DOHH2 (cell line): ENCODE measurements around the gene EML3.
"Not testable (repeated sequence)": the region's sequence is repeated elsewhere in the genome, so short reads cannot be mapped to it uniquely, and the experiment has no call there.

Experiments used
- H3F3A ChIP-seq: fragments of 200-600 bp; sonication (generic), shearing (Covaris generic); 2 replicates; pipeline ENCODE4 v1.6.0; 2016; ENCODE audit warnings: antibody characterized with exemption, mild to moderate bottlenecking; ENCODE audit not compliant: control insufficient read depth, insufficient read depth
- H3K27ac ChIP-seq: fragments of 200-600 bp; sonication (generic); 2 replicates; pipeline ENCODE4 v1.5.1; 2014; ENCODE audit warnings: low read depth, mild to moderate bottlenecking, low read length, moderate library complexity
- H3K27me3 ChIP-seq: fragments of 200-600 bp; sonication (generic); 2 replicates; pipeline ENCODE4 v1.6.1; 2014; ENCODE audit warnings: mild to moderate bottlenecking, low read length, mixed read lengths; ENCODE audit not compliant: control insufficient read depth
- H3K36me3 ChIP-seq: fragments of 200-600 bp; sonication (generic); 2 replicates; pipeline ENCODE4 v1.6.1; 2014; ENCODE audit warnings: mild to moderate bottlenecking, low read length, moderate library complexity, mixed read lengths; ENCODE audit not compliant: control insufficient read depth
- H3K4me1 ChIP-seq: fragments of 200-600 bp; sonication (generic); 2 replicates; pipeline ENCODE4 v1.6.1; 2014; ENCODE audit warnings: mild to moderate bottlenecking, low read length, mixed read lengths; ENCODE audit not compliant: control insufficient read depth
- H3K4me2 ChIP-seq: fragments of 200-600 bp; sonication (generic); 2 replicates; pipeline ENCODE4 v1.6.0; 2014; ENCODE audit warnings: mild to moderate bottlenecking, low read length, moderate library complexity
- H3K4me3 ChIP-seq: fragments of 200-600 bp; sonication (generic); 2 replicates; pipeline ENCODE4 v1.5.1; 2014; ENCODE audit warnings: mild to moderate bottlenecking, low read length, mixed read lengths
- H3K79me2 ChIP-seq: fragments of 200-600 bp; sonication (generic); 2 replicates; pipeline ENCODE4 v1.6.1; 2014; ENCODE audit warnings: mild to moderate bottlenecking, low read length, mixed read lengths; ENCODE audit not compliant: control insufficient read depth
- H3K9me2 ChIP-seq: fragments of 200-600 bp; sonication (generic); replicated peaks from 2 replicates; pipeline ENCODE4 v1.6.1; 2014; ENCODE audit warnings: mild to moderate bottlenecking, low read length, mixed read lengths; ENCODE audit not compliant: control insufficient read depth
- H3K9me3 ChIP-seq: fragments of 200-600 bp; sonication (generic); 2 replicates; pipeline ENCODE4 v1.6.1; 2014; ENCODE audit warnings: antibody characterized with exemption, low read length, mixed read lengths; ENCODE audit not compliant: control insufficient read depth, insufficient read depth
- H4K20me1 ChIP-seq: fragments of 200-600 bp; sonication (generic); 2 replicates; pipeline ENCODE4 v1.6.0; 2014; ENCODE audit warnings: low read depth, mild to moderate bottlenecking, antibody characterized with exemption, low read length, moderate library complexity; ENCODE audit not compliant: control insufficient read depth, insufficient read depth
- CTCF ChIP-seq: fragments of 200-600 bp; sonication (generic); IDR thresholded peaks from one replicate; pipeline ENCODE4 v1.5.1; 2014; ENCODE audit warnings: antibody characterized with exemption, mild to moderate bottlenecking, low read depth, low read length; ENCODE audit not compliant: poor library complexity, severe bottlenecking
- EZH2phosphoT487 ChIP-seq: fragments of 200-600 bp; sonication (generic); IDR thresholded peaks from 2 replicates; pipeline ENCODE4 v1.6.1; 2017; ENCODE audit warnings: borderline replicate concordance, mild to moderate bottlenecking, antibody characterized with exemption, low read length, moderate library complexity, mixed read lengths

Gene EML3

GRCh38 chr11:62591448-62592145 lies 21.0 kb downstream of the EML3 start, which contains the start of gene TUT1:
TSS of gene TUT1 (minus strand) at chr11:62591523. CDS start at chr11:62591485, 38 bp downstream.
- H3K9me3 ChIP-seq: no peaks in the 10 kb centered on the region
- H3F3A ChIP-seq: peaks cover 32% of the 10 kb centered on the region
- peak within 1 kb of the TSS; percentile 75 for H3K27ac ChIP-seq
- no peaks in the 10 kb centered on the region for H3K9me2 ChIP-seq
- TF ChIP-seq CTCF (no peak), EZH2phosphoT487 (no peak)
- H3K79me2 ChIP-seq: peaks cover 48% of the 10 kb centered on the region
- peaks cover 83% of the 10 kb centered on the region for H3K36me3 ChIP-seq
- peaks cover 35% of the 10 kb centered on the region for H3K4me1 ChIP-seq
- H3K4me2 ChIP-seq: peak within 1 kb of the TSS; percentile 99
- no peaks in the 10 kb centered on the region for H3K27me3 ChIP-seq
- H4K20me1 ChIP-seq: no peaks in the 10 kb centered on the region
- H3K4me3 ChIP-seq: peak within 1 kb of the TSS; percentile 86

GRCh38 chr11:62588966-62589637 lies 23.5 kb downstream of the EML3 start:
- H3K4me2 ChIP-seq: peak overlapping the region; percentile 74
- no peak overlapping the region for H3K27ac ChIP-seq
- no peaks in the 10 kb centered on the region for H3K9me3 ChIP-seq
- peaks cover 17% of the 10 kb centered on the region for H3F3A ChIP-seq
- no peaks in the 10 kb centered on the region for H4K20me1 ChIP-seq
- H3K9me2 ChIP-seq: no peaks in the 10 kb centered on the region
- no peaks in the 10 kb centered on the region for H3K27me3 ChIP-seq
- H3K79me2 ChIP-seq: peaks cover 66% of the 10 kb centered on the region
- no peak for TF ChIP-seq EZH2phosphoT487
- peak; percentile 16 for TF ChIP-seq CTCF
- H3K36me3 ChIP-seq: peaks cover 74% of the 10 kb centered on the region
- H3K4me1 ChIP-seq: peaks cover 35% of the 10 kb centered on the region
- peak overlapping the region; percentile 86 for H3K4me3 ChIP-seq

- not testable (repeated sequence) for H3F3A ChIP-seq
- peaks cover 69% of the 10 kb centered on the region for H3K36me3 ChIP-seq
- H3K79me2 ChIP-seq: peaks cover 62% of the 10 kb centered on the region
Observed at GRCh38 chr11:62585356-62585755, 27.2 kb downstream of the EML3 start.

GRCh38 chr11:62581735-62582134 lies 30.8 kb downstream of the EML3 start:
- H3K4me2 ChIP-seq, H3F3A ChIP-seq, H3K4me3 ChIP-seq, H3K27ac ChIP-seq, H3K9me2 ChIP-seq, H3K27me3 ChIP-seq, H3K4me1 ChIP-seq, H3K9me3 ChIP-seq, H4K20me1 ChIP-seq: not testable (repeated sequence)
- Histone ChIP-seq H3K36me3 (peaks cover 69% of the 10 kb centered on the region), H3K79me2 (peaks cover 32% of the 10 kb centered on the region)

More at GRCh38 chr11:62585356-62585755, 27.2 kb downstream of the EML3 start:
- not testable (repeated sequence) for H3K27ac ChIP-seq, H3K27me3 ChIP-seq, H3K9me3 ChIP-seq, H3K4me3 ChIP-seq, H3K4me2 ChIP-seq, H4K20me1 ChIP-seq, H3K9me2 ChIP-seq
- peaks cover 11% of the 10 kb centered on the region for H3K4me1 ChIP-seq
